Measurements from ENCODE around the gene RHBDL1. TPM values are rescaled to one million over a fixed set of nuclear protein-coding genes. Genes with fewer than 3 reads are reported as not detected.

The RHBDL1 gene
- total RNA-seq, 1 experiment from 2014 or later = 3.6 TPM

DNA sequence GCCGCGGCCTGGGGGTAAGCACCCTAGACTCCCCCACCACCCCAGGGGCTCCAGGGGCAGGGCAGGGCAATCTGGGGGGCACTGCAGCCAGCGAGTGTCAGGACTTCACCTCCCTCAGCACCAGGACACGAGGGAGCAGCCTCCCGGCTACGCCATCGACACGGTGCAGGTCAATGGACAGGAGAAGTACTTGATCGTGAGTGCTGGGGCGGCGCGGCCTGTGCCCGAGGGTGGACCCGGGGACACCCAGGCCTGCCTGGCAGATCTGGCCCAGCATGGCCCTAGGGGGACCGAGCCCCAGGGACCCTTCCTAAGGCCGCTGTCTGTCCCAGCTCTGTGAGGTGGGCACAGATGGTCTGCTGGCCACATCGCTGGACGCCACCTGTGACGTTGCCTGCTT is 3.1 kb upstream of the RHBDL1 start:
- Histone ChIP-seq H3K4me3 (ENCODE audit: low read length) (no peak overlapping the region), H3K9ac (ENCODE audit: low read length) (no peak overlapping the region), H3K9me3 (ENCODE audit: low read length) (no peaks in the 10 kb centered on the region), H4K20me1 (ENCODE audit: insufficient read depth, low read depth, low read length) (peaks cover 22% of the 10 kb centered on the region), H3K36me3 (ENCODE audit: insufficient read depth, low read length) (peaks cover 10% of the 10 kb centered on the region), H3K4me1 (ENCODE audit: low read length) (peaks cover 8% of the 10 kb centered on the region), H3K79me2 (ENCODE audit: low read length) (peaks cover 24% of the 10 kb centered on the region), H3K9me2 (replicated peaks; ENCODE audit: insufficient read depth, low read length) (no peaks in the 10 kb centered on the region), H3K4me2 (ENCODE audit: low read depth, low read length, poor library complexity, severe bottlenecking) (no peak overlapping the region), H3K27me3 (ENCODE audit: low read length) (no peaks in the 10 kb centered on the region), H2AFZ (ENCODE audit: low read length) (no peak overlapping the region), H3K27ac (ENCODE audit: low read length) (no peak overlapping the region)
- DNase-seq = no peak

DNA sequence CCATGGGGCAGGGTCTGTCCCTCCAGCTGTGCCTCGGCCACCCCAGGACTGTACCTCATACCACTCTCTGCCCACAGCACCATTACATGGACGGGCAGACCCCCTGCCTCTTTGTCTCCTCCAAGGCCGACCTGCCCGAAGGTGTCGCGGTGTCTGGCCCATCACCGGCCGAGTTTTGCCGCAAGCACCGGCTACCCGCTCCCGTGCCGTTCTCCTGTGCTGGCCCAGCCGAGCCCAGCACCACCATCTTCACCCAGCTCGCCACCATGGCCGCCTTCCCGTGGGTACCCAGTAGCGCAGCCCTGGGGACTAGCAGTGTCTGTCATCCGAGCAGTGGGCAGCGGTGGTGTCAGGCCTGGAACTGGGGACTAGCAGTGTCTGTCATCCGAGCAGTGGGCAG is 2.6 kb upstream of the RHBDL1 start:
- DNase-seq = no peak
- H3K79me2 ChIP-seq (ENCODE audit: low read length) = peaks cover 24% of the 10 kb centered on the region
- no peaks in the 10 kb centered on the region for H3K9me2 ChIP-seq (replicated peaks; ENCODE audit: insufficient read depth, low read length)
- no peak overlapping the region for H3K4me2 ChIP-seq (ENCODE audit: low read depth, low read length, poor library complexity, severe bottlenecking)
- no peak overlapping the region for H3K27ac ChIP-seq (ENCODE audit: low read length)
- no peak overlapping the region for H2AFZ ChIP-seq (ENCODE audit: low read length)
- peaks cover 10% of the 10 kb centered on the region for H3K36me3 ChIP-seq (ENCODE audit: insufficient read depth, low read length)
- H3K4me1 ChIP-seq (ENCODE audit: low read length) = peaks cover 8% of the 10 kb centered on the region
- H4K20me1 ChIP-seq (ENCODE audit: insufficient read depth, low read depth, low read length) = peaks cover 22% of the 10 kb centered on the region
- H3K9me3 ChIP-seq (ENCODE audit: low read length) = no peaks in the 10 kb centered on the region
- no peak overlapping the region for H3K9ac ChIP-seq (ENCODE audit: low read length)
- H3K27me3 ChIP-seq (ENCODE audit: low read length) = no peaks in the 10 kb centered on the region
- H3K4me3 ChIP-seq (ENCODE audit: low read length) = no peak overlapping the region

DNA sequence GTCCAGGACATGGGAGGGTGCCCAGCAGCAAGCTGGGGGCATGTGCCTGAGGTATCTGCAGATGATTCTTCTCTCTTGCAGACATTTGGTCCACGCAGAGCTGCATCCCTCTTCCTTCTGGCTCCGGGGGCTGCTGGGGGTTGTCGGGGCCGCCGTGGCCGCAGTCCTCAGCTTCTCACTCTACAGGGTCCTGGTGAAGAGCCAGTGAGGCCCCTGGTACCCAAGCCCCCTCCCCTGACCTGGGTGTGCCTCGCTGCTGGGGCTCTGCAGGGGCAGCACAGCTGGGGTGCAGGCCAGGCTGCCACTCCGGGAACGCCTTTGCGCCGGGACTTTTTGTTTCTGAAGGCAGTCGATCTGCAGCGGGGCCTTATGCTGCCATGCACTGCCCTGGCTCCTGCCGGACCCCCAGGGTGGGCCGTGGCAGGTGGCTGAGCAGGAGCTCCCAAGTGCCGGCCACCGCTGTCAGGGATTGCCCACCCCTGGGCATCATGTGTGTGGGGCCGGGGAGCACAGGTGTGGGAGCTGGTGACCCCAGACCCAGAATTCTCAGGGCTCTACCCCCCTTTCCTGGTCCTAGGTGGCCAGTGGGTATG is 2.0 kb upstream of the RHBDL1 start:
- Histone ChIP-seq H3K9ac (ENCODE audit: low read length) (no peak overlapping the region), H3K9me2 (replicated peaks; ENCODE audit: insufficient read depth, low read length) (no peaks in the 10 kb centered on the region), H4K20me1 (ENCODE audit: insufficient read depth, low read depth, low read length) (peaks cover 19% of the 10 kb centered on the region), H3K4me2 (ENCODE audit: low read depth, low read length, poor library complexity, severe bottlenecking) (no peak overlapping the region), H3K27me3 (ENCODE audit: low read length) (no peaks in the 10 kb centered on the region), H3K4me1 (ENCODE audit: low read length) (peaks cover 8% of the 10 kb centered on the region), H3K79me2 (ENCODE audit: low read length) (peaks cover 18% of the 10 kb centered on the region), H3K4me3 (ENCODE audit: low read length) (no peak overlapping the region), H3K36me3 (ENCODE audit: insufficient read depth, low read length) (peaks cover 10% of the 10 kb centered on the region), H3K27ac (ENCODE audit: low read length) (no peak overlapping the region), H2AFZ (ENCODE audit: low read length) (no peak overlapping the region), H3K9me3 (ENCODE audit: low read length) (no peaks in the 10 kb centered on the region)
- no peak for DNase-seq

DNA sequence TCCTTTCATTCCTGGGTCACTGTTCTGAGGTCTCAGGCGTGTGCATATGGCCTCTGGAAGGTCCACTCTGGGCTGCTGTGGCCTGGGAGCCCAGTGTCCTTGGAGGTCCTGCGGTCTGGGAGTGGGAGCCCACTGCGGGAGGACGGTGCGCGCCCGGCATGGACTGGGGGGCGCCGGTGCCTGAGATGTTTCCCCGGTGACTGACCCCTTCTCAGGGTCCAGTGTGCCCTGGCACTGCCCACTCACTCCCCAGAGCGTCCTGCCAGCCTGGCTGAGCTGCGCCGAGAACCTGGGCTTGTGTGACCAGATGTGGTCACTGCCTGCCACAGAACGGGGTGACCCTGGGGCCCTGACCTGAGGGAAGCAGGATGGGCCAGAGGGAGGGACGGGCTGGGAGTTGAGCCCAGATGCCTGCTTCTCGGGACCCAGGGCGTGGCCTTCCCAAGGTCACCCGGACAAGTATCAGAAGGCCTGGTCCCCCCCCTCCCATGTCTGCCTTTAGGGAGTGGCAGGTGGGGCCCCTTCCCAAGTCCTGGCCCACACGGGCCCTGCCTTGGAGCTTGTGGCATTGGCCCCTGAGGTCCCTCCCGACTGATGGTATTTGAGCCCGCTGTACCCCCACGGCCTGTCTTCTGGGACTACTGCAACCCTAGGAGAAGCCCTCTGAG is 1.1 kb upstream of the RHBDL1 start:
- no peak for DNase-seq
- Histone ChIP-seq H3K4me3 (ENCODE audit: low read length) (no peak overlapping the region), H3K9me3 (ENCODE audit: low read length) (no peaks in the 10 kb centered on the region), H3K27me3 (ENCODE audit: low read length) (no peaks in the 10 kb centered on the region), H3K36me3 (ENCODE audit: insufficient read depth, low read length) (peaks cover 10% of the 10 kb centered on the region), H3K4me2 (ENCODE audit: low read depth, low read length, poor library complexity, severe bottlenecking) (no peak overlapping the region), H3K9ac (ENCODE audit: low read length) (no peak overlapping the region), H2AFZ (ENCODE audit: low read length) (no peak overlapping the region), H3K9me2 (replicated peaks; ENCODE audit: insufficient read depth, low read length) (no peaks in the 10 kb centered on the region), H4K20me1 (ENCODE audit: insufficient read depth, low read depth, low read length) (peaks cover 11% of the 10 kb centered on the region), H3K4me1 (ENCODE audit: low read length) (peaks cover 4% of the 10 kb centered on the region), H3K79me2 (ENCODE audit: low read length) (peaks cover 10% of the 10 kb centered on the region), H3K27ac (ENCODE audit: low read length) (no peak overlapping the region)

DNA sequence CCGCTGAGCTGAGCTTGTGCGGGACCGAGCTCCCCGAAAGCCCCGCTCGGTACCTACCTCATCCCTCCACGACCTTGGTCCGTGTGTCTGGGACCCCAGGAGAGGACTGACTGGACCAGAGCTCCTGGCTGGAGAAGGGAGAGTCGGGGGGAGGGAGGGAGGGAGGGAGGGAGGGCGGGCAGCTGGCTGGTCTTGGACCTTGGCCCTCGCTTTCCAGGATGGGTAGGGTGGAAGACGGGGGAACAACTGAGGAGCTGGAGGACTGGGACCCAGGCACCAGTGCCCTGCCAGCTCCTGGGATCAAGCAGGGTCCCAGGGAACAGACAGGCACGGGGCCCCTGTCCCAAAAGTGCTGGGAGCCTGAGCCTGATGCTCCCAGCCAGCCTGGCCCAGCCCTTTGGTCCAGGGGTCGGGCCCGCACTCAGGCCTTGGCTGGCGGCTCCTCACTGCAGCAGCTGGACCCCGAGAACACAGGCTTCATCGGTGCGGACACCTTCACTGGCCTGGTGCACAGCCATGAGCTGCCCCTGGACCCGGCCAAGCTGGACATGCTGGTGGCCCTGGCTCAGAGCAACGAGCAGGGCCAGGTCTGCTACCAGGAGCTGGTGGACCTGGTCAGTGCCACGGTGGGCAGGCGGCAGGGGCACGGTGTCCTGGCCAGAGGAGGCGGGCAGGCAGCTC is 553 bp downstream of the RHBDL1 start:
- Histone ChIP-seq H3K27ac (ENCODE audit: low read length) (no peak overlapping the region), H3K4me1 (ENCODE audit: low read length) (peaks cover 7% of the 10 kb centered on the region), H3K79me2 (ENCODE audit: low read length) (peaks cover 4% of the 10 kb centered on the region), H3K27me3 (ENCODE audit: low read length) (no peaks in the 10 kb centered on the region), H3K9me3 (ENCODE audit: low read length) (no peaks in the 10 kb centered on the region), H3K9me2 (replicated peaks; ENCODE audit: insufficient read depth, low read length) (no peaks in the 10 kb centered on the region), H3K36me3 (ENCODE audit: insufficient read depth, low read length) (peaks cover 3% of the 10 kb centered on the region; the same call in 1 of the 2 replicates), H2AFZ (ENCODE audit: low read length) (no peak overlapping the region), H3K4me3 (ENCODE audit: low read length) (no peak overlapping the region), H3K4me2 (ENCODE audit: low read depth, low read length, poor library complexity, severe bottlenecking) (no peak overlapping the region), H4K20me1 (ENCODE audit: insufficient read depth, low read depth, low read length) (peaks cover 11% of the 10 kb centered on the region; the same call in 1 of the 2 replicates), H3K9ac (ENCODE audit: low read length) (no peak overlapping the region)
- no peak for DNase-seq

DNA sequence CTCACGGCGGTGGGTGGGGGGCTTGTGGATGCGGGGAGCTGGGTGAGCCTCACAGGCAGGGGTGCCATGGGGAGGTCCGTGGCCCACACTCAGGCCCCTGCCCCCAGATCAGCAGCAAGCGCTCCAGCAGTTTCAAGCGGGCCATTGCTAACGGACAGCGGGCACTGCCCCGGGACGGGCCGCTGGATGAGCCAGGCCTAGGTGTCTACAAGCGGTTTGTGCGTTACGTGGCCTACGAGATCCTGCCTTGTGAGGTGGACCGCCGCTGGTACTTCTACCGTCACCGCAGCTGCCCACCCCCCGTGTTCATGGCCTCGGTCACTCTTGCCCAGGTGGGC is 1.1 kb downstream of the RHBDL1 start:
- no peak for DNase-seq
- H3K27ac ChIP-seq (ENCODE audit: low read length) = no peak overlapping the region
- no peaks in the 10 kb centered on the region for H3K9me2 ChIP-seq (replicated peaks; ENCODE audit: insufficient read depth, low read length)
- peaks cover 16% of the 10 kb centered on the region for H4K20me1 ChIP-seq (ENCODE audit: insufficient read depth, low read depth, low read length)
- H3K9ac ChIP-seq (ENCODE audit: low read length) = no peak overlapping the region
- no peak overlapping the region for H3K4me3 ChIP-seq (ENCODE audit: low read length)
- H3K4me1 ChIP-seq (ENCODE audit: low read length) = peaks cover 12% of the 10 kb centered on the region
- H3K79me2 ChIP-seq (ENCODE audit: low read length) = peaks cover 9% of the 10 kb centered on the region
- no peaks in the 10 kb centered on the region for H3K27me3 ChIP-seq (ENCODE audit: low read length)
- H3K4me2 ChIP-seq (ENCODE audit: low read depth, low read length, poor library complexity, severe bottlenecking) = no peak overlapping the region
- no peaks in the 10 kb centered on the region; the same call in 1 of the 2 replicates for H3K36me3 ChIP-seq (ENCODE audit: insufficient read depth, low read length)
- H3K9me3 ChIP-seq (ENCODE audit: low read length) = no peaks in the 10 kb centered on the region
- no peak overlapping the region for H2AFZ ChIP-seq (ENCODE audit: low read length)

DNA sequence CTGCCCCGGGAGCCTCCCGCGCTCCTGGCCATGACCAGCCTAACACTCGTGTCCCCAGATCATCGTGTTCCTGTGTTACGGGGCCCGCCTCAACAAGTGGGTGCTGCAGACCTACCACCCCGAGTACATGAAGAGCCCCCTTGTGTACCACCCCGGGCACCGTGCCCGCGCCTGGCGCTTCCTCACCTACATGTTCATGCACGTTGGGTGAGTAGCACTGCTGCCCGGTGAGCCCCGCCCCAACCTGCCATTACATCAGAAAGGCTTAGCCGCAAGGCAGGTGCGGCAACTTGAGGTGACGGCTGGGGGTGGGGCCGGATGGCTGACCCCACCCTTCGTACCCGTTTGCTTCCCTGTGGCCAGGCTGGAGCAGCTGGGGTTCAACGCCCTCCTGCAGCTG is 1.4 kb downstream of the RHBDL1 start:
- Histone ChIP-seq H3K4me2 (ENCODE audit: low read depth, low read length, poor library complexity, severe bottlenecking) (no peak overlapping the region), H3K4me1 (ENCODE audit: low read length) (peaks cover 15% of the 10 kb centered on the region), H3K9ac (ENCODE audit: low read length) (no peak overlapping the region), H3K9me2 (replicated peaks; ENCODE audit: insufficient read depth, low read length) (no peaks in the 10 kb centered on the region), H2AFZ (ENCODE audit: low read length) (no peak overlapping the region), H3K9me3 (ENCODE audit: low read length) (no peaks in the 10 kb centered on the region), H3K79me2 (ENCODE audit: low read length) (peaks cover 13% of the 10 kb centered on the region), H3K27me3 (ENCODE audit: low read length) (no peaks in the 10 kb centered on the region), H3K27ac (ENCODE audit: low read length) (no peak overlapping the region), H3K4me3 (ENCODE audit: low read length) (no peak overlapping the region), H4K20me1 (ENCODE audit: insufficient read depth, low read depth, low read length) (peaks cover 20% of the 10 kb centered on the region), H3K36me3 (ENCODE audit: insufficient read depth, low read length) (no peaks in the 10 kb centered on the region; the same call in 1 of the 2 replicates)
- no peak for DNase-seq

DNA sequence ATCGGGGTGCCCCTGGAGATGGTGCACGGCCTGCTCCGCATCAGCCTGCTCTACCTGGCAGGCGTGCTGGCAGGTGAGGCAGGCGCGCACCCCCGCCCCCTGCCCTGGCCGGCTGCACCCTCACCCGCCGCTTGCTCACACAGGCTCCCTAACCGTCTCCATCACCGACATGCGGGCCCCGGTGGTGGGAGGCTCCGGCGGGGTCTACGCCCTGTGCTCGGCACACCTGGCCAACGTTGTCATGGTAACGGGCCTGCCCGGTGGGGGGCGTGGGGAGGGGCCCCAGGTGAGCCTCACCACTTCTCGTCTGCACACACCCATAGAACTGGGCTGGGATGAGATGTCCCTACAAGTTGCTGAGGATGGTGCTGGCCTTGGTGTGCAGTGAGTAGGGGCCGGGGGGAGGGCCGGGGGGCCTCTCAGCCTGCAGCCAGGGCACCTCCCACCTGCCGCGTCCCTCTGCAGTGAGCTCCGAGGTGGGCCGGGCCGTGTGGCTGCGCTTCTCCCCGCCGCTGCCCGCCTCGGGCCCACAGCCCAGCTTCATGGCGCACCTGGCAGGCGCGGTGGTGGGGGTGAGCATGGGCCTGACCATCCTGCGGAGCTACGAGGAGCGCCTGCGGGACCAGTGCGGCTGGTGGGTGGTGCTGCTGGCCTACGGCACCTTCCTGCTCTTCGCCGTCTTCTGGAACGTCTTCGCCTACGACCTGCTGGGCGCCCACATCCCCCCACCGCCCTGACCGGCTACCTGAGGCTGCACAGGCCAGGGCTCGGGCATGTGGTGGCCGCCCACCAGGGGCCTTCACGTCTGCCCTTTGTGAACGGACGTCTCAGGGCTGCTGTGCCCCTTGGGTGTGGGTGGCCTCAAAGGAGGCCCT is 2.1 kb downstream of the RHBDL1 start:
- Histone ChIP-seq H2AFZ (ENCODE audit: low read length) (no peak overlapping the region), H3K4me2 (ENCODE audit: low read depth, low read length, poor library complexity, severe bottlenecking) (no peak overlapping the region), H3K27me3 (ENCODE audit: low read length) (no peaks in the 10 kb centered on the region), H4K20me1 (ENCODE audit: insufficient read depth, low read depth, low read length) (peaks cover 20% of the 10 kb centered on the region), H3K27ac (ENCODE audit: low read length) (no peak overlapping the region), H3K4me1 (ENCODE audit: low read length) (peaks cover 21% of the 10 kb centered on the region), H3K4me3 (ENCODE audit: low read length) (no peak overlapping the region), H3K79me2 (ENCODE audit: low read length) (peaks cover 20% of the 10 kb centered on the region), H3K9ac (ENCODE audit: low read length) (no peak overlapping the region), H3K36me3 (ENCODE audit: insufficient read depth, low read length) (peaks cover 4% of the 10 kb centered on the region; the same call in 1 of the 2 replicates), H3K9me2 (replicated peaks; ENCODE audit: insufficient read depth, low read length) (no peaks in the 10 kb centered on the region), H3K9me3 (ENCODE audit: low read length) (no peaks in the 10 kb centered on the region)
- no peak for DNase-seq
